PC-9 (cell line): ENCODE results near the gene SELENOS.

ENCODE experiments used
- CTCF ChIP-seq: fragments of 200-600 bp; sonication (generic); conservative IDR thresholded peaks from 2 replicates; pipeline ENCODE4 v1.6.1; 2017; ENCODE audit warnings: mixed run types, antibody characterized with exemption, mild to moderate bottlenecking, moderate library complexity
- EZH2 ChIP-seq: fragments of 200-600 bp; sonication (generic); IDR thresholded peaks from 2 replicates; pipeline ENCODE4 v1.8.0; 2017; ENCODE audit warnings: antibody characterized with exemption, low read depth

GRCh38 chr15:101318839-101319238 is 41.6 kb upstream of the SELENOS start:
- TF ChIP-seq CTCF, result no peak
- TF ChIP-seq EZH2, result no peak
